ENCODE measurements around the gene NAT8L.

Gene NAT8L

DNA sequence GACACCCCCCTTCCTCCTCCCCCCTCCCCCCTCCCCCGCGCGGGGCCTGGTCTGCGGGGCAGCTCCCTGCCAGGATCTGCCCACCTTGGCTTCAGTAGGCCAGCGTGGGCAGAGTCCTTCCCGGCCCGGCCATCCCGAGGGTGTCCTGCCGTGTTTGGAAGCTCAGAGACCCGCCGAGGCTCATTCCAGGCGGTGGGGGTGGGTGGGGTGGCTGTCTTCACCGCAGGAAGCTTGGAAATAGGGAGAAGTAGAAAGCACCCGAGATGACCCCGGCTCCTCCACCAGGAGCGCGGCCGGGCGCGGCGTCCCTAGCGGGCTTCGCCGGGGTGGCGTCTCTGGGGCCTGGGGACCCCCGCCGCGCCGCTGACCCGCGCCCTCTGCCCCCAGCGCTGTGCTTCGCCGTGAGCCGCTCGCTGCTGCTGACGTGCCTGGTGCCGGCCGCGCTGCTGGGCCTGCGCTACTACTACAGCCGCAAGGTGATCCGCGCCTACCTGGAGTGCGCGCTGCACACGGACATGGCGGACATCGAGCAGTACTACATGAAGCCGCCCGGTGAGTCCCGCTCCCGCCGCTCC, 1.6 kb downstream of the NAT8L start:
- no peaks in the 10 kb centered on the region for H3K27me3 ChIP-seq (ENCODE audit: insufficient read depth, low read length)
- H3F3A ChIP-seq (ENCODE audit: insufficient read depth, low read length): no peaks in the 10 kb centered on the region
- H3K4me3 ChIP-seq (ENCODE audit: low read depth, low read length, poor library complexity, severe bottlenecking): no peak overlapping the region
- H3K9me3 ChIP-seq (ENCODE audit: low read length): no peaks in the 10 kb centered on the region
- no peaks in the 10 kb centered on the region for H3K4me1 ChIP-seq (ENCODE audit: insufficient read depth, low read length, severe bottlenecking)
- H2AFZ ChIP-seq (ENCODE audit: low read length): no peak overlapping the region
- TF ChIP-seq CTCF (IDR thresholded peaks at IDR 0.05; ENCODE audit: low read length) (no peak), EZH2 (IDR thresholded peaks at IDR 0.05; ENCODE audit: borderline replicate concordance, low read length) (no peak)
- no peaks in the 10 kb centered on the region for H3K79me2 ChIP-seq (ENCODE audit: insufficient read depth, low read length)
- no peaks in the 10 kb centered on the region for H4K20me1 ChIP-seq (ENCODE audit: insufficient read depth, low read length)
- H3K9ac ChIP-seq (ENCODE audit: low read length): no peak overlapping the region
- H3K4me2 ChIP-seq (ENCODE audit: low read length): no peak overlapping the region
- H3K9me2 ChIP-seq (ENCODE audit: low read depth, low read length): no peaks in the 10 kb centered on the region
- no peaks in the 10 kb centered on the region for H3K36me3 ChIP-seq (ENCODE audit: insufficient read depth, low read length)
- H3K27ac ChIP-seq (ENCODE audit: low read depth, low read length, poor library complexity, severe bottlenecking): no peak overlapping the region

DNA sequence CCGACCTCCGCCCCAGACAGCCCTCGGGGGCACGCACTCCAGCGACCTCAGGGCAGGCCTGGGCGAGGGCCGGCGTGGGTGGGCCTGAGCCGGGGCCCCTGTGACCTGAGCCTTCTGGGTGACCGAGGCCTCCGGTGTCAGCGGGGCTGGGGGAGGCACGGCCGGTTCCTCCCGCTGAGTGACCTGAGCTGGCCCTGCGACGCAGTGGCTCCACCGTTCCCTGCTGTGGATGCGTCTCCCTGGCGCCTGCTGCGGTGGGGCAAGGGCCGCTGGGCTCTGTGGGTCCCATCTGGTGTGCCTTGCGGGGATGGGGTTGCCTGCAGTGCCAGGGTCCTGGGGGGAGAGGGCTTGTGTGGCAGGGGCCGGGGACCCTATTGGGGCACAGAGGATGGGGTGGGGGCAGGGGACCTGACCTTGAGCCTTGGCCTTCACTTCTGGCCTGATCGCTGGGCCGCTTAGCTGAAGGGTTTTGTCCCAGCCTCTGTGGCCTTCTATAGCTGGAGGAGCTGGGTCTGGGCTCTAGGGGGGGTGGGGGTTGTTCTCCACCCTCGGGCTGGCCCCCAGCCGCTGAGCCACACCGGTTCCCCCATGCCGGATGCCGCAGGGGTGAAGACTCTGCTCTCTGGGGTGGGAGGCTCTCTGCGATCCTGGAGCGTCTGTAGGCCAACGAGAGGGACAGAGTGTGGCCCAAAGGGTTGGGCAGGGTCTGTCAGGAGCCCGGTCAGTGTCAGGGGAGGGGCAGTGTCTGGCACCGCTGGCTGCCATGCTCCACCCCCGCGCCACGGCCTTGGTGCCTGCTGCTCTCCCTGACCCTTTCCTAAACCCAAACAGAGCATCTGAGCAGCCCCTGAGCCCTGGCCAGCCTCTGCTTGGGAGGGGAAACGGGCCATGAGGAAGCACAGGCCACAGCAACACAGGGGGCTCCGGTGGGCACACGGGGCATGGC, 2.3 kb downstream of the NAT8L start:
- Histone ChIP-seq H3K27me3 (ENCODE audit: insufficient read depth, low read length) (no peaks in the 10 kb centered on the region), H3K36me3 (ENCODE audit: insufficient read depth, low read length) (no peaks in the 10 kb centered on the region), H3F3A (ENCODE audit: insufficient read depth, low read length) (no peaks in the 10 kb centered on the region), H3K9me3 (ENCODE audit: low read length) (no peaks in the 10 kb centered on the region), H2AFZ (ENCODE audit: low read length) (no peak overlapping the region), H3K9me2 (ENCODE audit: low read depth, low read length) (no peaks in the 10 kb centered on the region), H4K20me1 (ENCODE audit: insufficient read depth, low read length) (no peaks in the 10 kb centered on the region), H3K27ac (ENCODE audit: low read depth, low read length, poor library complexity, severe bottlenecking) (no peak overlapping the region), H3K9ac (ENCODE audit: low read length) (no peak overlapping the region), H3K4me2 (ENCODE audit: low read length) (no peak overlapping the region), H3K4me3 (ENCODE audit: low read depth, low read length, poor library complexity, severe bottlenecking) (no peak overlapping the region), H3K79me2 (ENCODE audit: insufficient read depth, low read length) (no peaks in the 10 kb centered on the region), H3K4me1 (ENCODE audit: insufficient read depth, low read length, severe bottlenecking) (no peaks in the 10 kb centered on the region)
- no peak for TF ChIP-seq EZH2 (IDR thresholded peaks at IDR 0.05; ENCODE audit: borderline replicate concordance, low read length)

GRCh38 chr4:2062168-2062807, 3.2 kb downstream of the NAT8L start:
- H3K27ac ChIP-seq (ENCODE audit: low read depth, low read length, poor library complexity, severe bottlenecking): no peak overlapping the region
- no peaks in the 10 kb centered on the region for H3K36me3 ChIP-seq (ENCODE audit: insufficient read depth, low read length)
- H3F3A ChIP-seq (ENCODE audit: insufficient read depth, low read length): no peaks in the 10 kb centered on the region
- no peaks in the 10 kb centered on the region for H4K20me1 ChIP-seq (ENCODE audit: insufficient read depth, low read length)
- H3K4me2 ChIP-seq (ENCODE audit: low read length): no peak overlapping the region
- no peak overlapping the region for H3K4me3 ChIP-seq (ENCODE audit: low read depth, low read length, poor library complexity, severe bottlenecking)
- H3K27me3 ChIP-seq (ENCODE audit: insufficient read depth, low read length): no peaks in the 10 kb centered on the region
- TF ChIP-seq CTCF (IDR thresholded peaks at IDR 0.05; ENCODE audit: low read length): no peak
- TF ChIP-seq EZH2 (IDR thresholded peaks at IDR 0.05; ENCODE audit: borderline replicate concordance, low read length): no peak
- no peaks in the 10 kb centered on the region for H3K9me2 ChIP-seq (ENCODE audit: low read depth, low read length)
- H3K79me2 ChIP-seq (ENCODE audit: insufficient read depth, low read length): no peaks in the 10 kb centered on the region
- H3K4me1 ChIP-seq (ENCODE audit: insufficient read depth, low read length, severe bottlenecking): no peaks in the 10 kb centered on the region
- no peak overlapping the region for H2AFZ ChIP-seq (ENCODE audit: low read length)
- H3K9me3 ChIP-seq (ENCODE audit: low read length): no peaks in the 10 kb centered on the region
- H3K9ac ChIP-seq (ENCODE audit: low read length): no peak overlapping the region

Data from OCI-LY1 (cell line).